T-helper 1 cell treated with Interleukin-12 subunit alpha and Interleukin-12 subunit beta and Interleukin-4 antibody, amounts not matched to agents 30 μg/mL and 1 μg/mL, for 36 hours (primary cell): ENCODE measurements around the gene NBPF15.
"Not testable (repeated sequence)": the region's sequence is repeated elsewhere in the genome, so short reads cannot be mapped to it uniquely, and the experiment has no call there.

Source experiments
- H3K27ac Mint-ChIP-seq: one replicate; pipeline ENCODE4 v1.8.0; 2021; ENCODE audit warnings: mild to moderate bottlenecking, mixed read lengths
- H3K27me3 Mint-ChIP-seq: one replicate; pipeline ENCODE4 v1.8.0; 2021; ENCODE audit warnings: low read depth, mixed read lengths
- H3K36me3 Mint-ChIP-seq: one replicate; pipeline ENCODE4 v1.8.0; 2021; ENCODE audit warnings: low read depth, mixed read lengths
- H3K4me1 Mint-ChIP-seq: one replicate; pipeline ENCODE4 v1.8.0; 2021; ENCODE audit warnings: low read depth, mixed read lengths
- H3K4me3 Mint-ChIP-seq: one replicate; pipeline ENCODE4 v1.8.0; 2021; ENCODE audit warnings: mild to moderate bottlenecking, moderate library complexity, mixed read lengths
- H3K9me3 Mint-ChIP-seq: one replicate; pipeline ENCODE4 v1.8.0; 2021; ENCODE audit warnings: mixed read lengths

Gene NBPF15

DNA sequence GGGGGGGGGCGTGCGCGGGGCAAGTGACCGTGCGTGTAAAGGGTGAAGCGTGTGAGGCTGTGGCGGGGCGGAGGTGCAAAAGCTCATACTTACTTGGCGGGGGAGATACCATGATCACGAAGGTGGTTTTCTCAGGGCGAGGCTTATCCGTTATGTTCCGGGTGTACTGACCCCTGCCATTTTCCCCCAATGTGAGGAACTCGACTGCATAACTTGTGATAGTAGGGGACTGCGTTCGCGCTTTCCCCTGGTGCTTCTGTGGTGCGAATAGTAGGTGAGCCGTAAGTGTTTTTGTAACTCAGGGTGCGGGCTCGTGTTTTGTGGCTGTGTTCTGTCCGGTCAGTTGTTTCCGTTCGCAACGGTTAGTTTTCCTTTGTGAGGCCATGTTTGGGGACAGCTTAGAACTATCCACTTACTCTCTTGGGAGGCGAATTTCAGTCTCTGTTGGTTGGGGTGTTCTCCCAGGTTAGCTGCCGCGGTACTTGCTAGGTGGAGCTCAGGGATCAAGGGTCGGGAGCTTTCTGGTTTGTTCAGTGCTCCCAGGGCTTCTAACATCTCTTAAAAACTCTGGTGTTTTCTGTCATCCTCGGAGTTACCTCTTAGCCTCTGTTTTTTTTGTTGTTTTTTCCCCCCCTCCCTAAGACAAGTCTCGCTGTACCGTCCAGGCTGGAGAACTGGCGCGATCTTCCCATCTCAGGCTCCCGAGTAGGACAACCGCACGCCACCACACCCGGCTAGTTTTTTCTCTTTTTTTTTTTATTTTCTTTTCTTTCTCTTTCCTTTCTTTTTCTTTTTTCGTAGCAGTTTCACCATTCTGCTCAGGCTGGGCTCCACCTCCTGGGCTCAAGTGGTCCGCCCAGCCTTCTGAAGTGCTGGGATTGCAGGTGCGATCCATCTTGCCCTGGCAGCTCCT is 48.7 kb downstream of the NBPF15 start:
- H3K27ac Mint-ChIP-seq = peak overlapping the region; percentile 98
- peak overlapping the region; percentile 98 for H3K4me3 Mint-ChIP-seq
- H3K9me3 Mint-ChIP-seq = not testable (repeated sequence)

DNA sequence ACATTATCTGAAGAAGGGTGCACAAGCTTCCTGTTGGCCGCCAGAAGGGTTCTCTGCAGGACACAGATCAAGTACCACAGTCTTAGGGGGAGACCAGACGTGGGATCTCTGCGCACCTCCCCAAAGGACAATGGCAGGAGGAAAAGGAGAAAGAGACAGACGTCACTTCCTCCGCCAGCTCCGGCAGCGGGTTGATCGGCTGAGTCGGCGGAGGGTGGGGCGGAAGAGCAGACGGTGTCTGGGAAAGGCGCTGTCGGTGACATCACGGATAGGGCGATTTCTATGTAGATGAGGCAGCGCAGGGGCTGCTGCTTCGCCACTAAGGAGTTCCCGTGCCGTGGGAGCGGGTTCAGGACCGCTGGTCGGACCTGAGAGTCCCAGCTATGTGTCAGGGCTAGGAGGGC is 49.4 kb downstream of the NBPF15 start:
- not testable (repeated sequence) for H3K36me3 Mint-ChIP-seq, H3K27me3 Mint-ChIP-seq, H3K9me3 Mint-ChIP-seq
- H3K4me1 Mint-ChIP-seq = peaks cover 12% of the 10 kb centered on the region
- peak overlapping the region; percentile 98 for H3K4me3 Mint-ChIP-seq
- H3K27ac Mint-ChIP-seq = peak overlapping the region; percentile 98

More for the DNA sequence above, 48.7 kb downstream of the NBPF15 start:
- not testable (repeated sequence) for H3K36me3 Mint-ChIP-seq, H3K4me1 Mint-ChIP-seq, H3K27me3 Mint-ChIP-seq

DNA sequence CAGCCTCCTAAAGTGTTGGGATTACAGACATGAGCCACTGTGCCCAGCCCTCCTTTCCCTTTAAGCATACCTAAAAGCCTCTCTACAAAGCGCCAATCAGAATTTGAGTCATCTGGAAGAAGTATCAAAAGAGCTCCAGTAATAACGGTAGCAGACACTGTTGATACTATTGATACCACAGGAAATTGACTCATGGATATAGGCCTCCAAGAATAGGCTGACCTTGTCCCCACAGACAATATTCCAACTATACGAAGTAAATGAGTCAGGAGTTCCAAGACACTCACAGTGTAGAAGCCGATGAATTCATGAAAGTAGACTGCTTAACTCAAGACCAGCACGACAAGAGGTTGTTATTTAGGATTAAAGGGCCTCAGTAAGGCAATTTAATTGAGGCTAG is 58.7 kb downstream of the NBPF15 start:
- not testable (repeated sequence) for H3K27ac Mint-ChIP-seq, H3K4me3 Mint-ChIP-seq, H3K36me3 Mint-ChIP-seq, H3K27me3 Mint-ChIP-seq, H3K4me1 Mint-ChIP-seq, H3K9me3 Mint-ChIP-seq

GRCh38 chr1:144371651-144372050 is 89.8 kb downstream of the NBPF15 start:
- H3K27ac Mint-ChIP-seq, H3K36me3 Mint-ChIP-seq, H3K9me3 Mint-ChIP-seq, H3K4me3 Mint-ChIP-seq, H3K4me1 Mint-ChIP-seq, H3K27me3 Mint-ChIP-seq: not testable (repeated sequence)
